Stimulated activated CD8-positive, alpha-beta memory T cell treated with anti-CD3 and anti-CD28 coated beads, Interleukin-12 subunit alpha, Interleukin-12 subunit beta, amount 100 ng/mL, for 1 hour (primary cell): ENCODE results near the gene JADE3.
A peak's percentile ranks its signal among the peaks of the same experiment; 100 is the strongest.

ENCODE experiments used
- DNase-seq: peaks from one replicate; pipeline ENCODE4 v3.0.0-alpha.2; 2020; ENCODE audit warnings: low read depth

Gene JADE3

DNA sequence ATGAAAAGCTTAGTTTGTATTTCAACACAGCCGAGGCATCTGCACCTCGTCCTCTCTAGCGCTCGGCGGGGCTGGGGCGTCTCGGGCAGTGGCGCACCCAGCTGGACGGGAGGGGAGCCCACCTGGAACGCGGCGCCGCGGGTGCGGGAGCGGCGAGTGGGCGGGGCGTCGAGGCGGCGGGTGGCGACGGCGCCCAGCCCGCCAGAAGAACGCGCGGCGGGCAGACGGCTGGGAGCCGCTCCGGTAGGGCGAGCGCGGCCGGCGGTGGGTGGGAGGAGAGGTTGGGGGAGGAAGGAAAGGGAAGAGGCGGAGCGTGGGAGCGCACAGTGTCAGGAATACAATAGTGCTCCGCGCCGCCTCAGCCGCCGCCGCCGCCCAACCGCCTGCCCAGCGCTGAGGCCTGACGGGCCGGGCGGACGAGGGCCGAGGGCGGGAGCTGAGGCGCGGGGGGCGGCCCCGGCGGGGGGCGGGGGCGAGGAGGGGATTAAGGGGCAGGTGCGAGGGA lies at the start of gene JADE3:
JADE3 (plus strand) TSS at position 324 of the 505 bp plus-strand sequence. CDS start 72,474 bp downstream, outside the sequence.
- no peak for DNase-seq

DNA sequence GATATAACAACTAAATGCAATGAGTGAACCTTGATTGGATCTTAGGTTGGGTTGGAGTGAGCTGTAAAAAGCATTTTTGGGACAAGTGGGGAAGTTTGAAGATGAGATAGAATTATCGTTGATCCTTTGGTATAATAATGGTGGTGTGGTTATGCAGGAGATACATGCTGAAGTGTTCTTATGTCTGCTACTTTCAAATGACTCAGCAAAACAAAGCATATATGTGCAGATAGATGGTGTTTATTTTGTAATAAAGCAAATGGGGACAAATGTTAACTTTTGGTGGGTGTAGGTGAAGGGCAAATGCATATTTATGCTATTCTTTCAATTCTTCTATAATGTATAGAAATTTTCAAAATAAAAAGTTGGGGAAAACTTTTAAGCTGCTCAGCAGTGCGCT lies 49.1 kb upstream of the JADE3 start:
- DNase-seq, result no peak

DNA sequence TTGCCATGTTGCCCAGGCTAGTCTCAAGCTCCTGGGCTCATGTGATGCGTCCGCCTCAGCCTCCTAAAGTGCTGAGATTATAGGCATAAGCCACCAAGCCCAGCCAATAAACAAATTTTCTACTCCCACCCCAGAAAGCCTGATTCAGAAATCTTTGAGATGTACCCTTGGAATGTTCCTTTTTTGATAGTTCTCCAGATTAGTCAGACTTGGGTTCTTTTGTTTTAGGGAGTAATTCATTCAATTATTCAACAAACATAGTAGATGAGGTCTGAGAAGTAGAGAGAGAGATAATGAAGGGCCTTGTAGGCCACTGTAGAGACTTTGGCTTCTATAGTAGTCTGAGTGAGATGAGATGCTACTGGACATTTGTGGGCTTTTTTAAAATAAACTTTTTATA lies 47.6 kb upstream of the JADE3 start:
- no peak for DNase-seq

DNA sequence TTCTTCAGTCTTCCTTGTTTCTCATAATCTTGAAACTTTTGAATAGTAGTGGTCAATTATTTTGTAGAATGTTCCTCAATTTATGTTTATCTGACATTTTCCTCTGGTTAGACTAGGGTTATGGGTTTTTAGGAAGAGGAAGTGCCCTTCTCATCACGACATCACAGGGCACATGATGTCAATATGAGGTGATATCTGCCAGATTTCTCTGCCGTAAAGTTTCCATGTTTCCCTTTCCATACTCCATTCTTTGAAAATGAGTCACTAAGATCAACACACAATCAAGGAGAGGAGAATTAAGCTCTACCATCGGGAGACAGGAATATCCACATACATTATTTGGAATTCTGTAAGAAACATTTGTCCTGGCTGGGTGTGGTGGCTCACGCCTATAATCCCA lies 46.9 kb upstream of the JADE3 start:
- no peak for DNase-seq

DNA sequence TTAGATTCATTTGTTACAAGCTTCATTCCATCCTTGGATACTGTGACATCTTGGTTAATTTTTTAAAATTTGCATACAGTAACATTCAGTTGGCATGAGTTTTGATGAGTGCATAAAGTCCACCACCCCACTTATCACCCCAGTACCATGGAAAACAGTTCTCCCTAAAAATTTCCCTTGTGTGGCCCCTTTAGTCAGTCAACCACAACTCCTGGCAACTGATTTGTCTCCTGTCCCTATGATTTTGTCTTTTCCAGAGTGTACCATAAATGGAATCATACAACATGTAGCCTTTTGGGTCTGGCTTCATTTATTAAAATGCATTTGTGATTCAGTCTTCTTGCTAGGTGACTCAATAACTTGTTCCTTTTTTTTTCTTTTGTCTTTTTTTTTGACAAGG lies 45.5 kb upstream of the JADE3 start:
- no peak for DNase-seq

DNA sequence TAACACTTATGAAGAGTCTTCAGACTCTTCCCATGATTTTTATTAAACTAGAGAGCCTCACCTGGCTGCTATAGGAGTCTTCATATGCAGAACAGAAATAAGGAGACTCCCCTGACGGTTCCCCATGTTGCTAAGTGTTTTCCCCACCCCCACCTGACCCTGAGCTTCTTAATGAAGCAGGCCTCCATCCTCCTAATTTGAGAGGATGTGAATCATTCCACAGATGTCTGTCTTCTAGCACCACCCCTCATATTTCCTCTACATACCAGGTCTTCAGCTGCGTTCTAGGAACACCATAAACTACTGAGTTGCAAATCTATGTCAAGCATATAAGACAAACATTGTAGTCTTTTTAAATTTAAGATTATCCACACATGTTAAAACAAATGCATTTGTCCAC lies 38.5 kb upstream of the JADE3 start:
- DNase-seq, result no peak

DNA sequence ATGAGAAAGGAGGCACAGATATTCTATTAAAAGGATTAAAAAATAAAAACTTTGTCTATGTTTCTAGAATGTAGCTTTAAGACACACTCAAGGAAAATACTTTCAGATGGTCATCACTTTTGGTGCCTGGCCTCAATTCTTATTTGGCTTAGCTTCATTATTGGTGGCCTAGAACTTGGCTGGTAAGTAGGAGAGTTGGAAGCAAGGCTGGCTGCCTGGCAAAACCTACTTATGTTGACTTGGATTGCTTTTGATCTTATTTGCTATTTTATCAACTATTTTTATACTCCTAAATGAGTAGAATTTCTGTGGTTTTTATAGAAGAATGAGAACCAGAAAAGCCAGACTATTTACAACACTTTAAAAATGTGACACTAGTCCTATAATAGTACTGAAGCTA lies 35.3 kb upstream of the JADE3 start:
- DNase-seq, result no peak

DNA sequence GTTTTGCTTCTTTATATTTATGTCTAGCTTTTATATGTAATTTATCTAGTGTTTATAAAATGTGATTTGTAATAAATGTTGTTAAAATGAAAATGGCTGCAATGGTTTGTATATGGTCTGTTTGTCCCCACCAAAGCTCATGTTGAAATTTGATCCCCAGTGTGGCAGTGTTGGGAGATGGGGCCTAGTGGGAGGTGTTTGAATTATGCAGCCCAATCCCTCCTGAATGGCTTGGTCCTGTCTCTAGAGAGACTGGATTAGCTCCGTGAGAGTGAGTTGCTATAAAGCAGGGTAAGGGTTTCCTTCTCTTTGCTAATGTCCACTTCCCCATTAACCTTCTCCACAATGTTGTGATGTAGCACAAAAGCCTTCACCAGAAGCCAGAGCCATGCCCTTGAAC lies 30.0 kb upstream of the JADE3 start:
- DNase-seq, result no peak

DNA sequence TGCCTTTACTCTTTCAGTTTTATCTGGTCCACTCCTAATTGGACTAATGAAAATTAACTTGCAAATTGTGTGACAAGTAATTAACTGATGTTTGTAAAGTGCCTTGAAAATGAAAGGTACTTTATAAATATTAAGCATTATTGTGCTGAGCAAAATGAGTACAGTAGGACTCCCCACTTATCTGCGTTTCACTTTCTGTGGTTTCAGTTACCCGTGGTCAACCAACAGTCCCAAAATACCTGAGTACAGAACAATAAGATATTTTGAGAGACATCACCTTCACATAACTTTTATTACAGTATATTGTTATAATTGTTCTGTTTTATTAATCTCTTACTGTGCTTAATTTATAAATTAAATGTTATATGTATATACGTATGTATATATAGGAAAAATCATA lies 27.4 kb upstream of the JADE3 start:
- no peak for DNase-seq

DNA sequence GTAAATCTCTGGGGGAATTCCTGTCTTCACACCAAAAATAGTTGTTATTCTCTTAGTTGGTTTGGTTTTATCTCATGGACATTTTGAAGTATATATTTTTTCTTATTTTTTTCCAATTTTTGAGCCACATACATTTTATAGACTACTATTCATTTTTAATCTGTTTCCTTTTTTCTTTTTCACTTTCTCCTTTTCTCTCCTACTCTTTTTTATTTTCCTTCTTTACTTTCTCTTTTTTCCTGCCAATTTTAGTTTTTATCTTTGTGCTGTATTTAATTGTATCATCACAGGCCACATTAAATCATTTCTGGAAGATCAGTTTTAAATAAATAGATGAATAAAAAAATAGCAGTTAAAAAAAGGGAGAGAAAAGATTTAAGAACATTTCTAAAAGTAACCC lies 14.0 kb upstream of the JADE3 start:
- no peak for DNase-seq

DNA sequence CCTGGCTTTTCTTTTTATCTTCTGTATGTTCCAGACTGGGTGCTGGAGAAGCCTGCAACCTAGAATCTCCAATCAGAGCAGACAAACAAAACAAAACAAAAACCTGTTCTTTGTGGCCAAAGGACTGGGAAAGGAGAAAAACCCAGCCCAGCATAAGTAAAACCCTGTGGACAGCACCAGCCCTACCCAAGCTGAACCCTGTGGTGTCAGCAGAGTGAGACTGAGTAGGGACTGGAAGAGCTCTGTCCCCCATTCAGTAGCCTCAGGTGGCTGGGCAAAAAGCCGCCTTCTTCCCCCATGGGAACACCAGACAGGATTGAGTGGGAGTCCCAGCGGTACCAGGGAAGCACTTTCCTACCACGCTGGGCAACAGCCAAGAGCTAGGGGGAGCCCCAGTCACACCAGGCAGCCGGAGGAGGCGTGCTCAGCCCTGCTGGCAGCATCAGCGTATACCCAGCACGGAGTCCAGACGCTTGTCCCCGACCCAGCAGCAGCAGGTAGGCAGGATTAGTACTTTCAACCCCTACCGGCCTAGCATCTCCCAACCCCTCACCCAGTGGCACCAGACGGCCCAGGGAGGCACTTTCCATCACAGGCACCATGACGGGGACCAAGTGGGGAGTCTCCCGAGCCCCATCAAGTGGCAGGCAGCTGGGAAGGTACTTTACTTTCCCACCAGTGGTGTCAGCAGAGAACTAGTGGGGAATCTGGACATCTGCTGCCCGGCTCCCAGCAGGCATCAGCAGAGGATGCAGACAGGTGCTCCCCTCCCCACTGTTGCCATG lies 8.6 kb upstream of the JADE3 start:
- DNase-seq, result peak; percentile 15

DNA sequence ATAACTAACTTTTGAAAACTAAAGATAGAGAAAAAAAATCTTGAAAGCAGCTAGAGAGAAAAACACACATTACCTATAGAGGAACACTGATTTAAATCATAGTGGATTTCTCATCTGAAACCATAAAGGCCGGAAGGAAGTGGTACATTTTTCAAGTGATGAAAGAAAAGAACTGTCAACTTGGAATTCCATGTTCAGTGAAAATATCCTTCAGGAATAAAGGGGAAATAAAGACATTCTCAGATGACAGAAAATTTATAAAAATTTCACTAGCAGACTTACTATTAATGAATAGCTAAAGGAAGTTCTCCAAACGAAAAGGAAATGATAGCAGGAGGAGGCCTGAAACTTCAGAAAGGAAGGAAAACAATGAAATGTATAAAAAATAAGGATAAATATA lies 7.6 kb upstream of the JADE3 start:
- DNase-seq, result no peak

DNA sequence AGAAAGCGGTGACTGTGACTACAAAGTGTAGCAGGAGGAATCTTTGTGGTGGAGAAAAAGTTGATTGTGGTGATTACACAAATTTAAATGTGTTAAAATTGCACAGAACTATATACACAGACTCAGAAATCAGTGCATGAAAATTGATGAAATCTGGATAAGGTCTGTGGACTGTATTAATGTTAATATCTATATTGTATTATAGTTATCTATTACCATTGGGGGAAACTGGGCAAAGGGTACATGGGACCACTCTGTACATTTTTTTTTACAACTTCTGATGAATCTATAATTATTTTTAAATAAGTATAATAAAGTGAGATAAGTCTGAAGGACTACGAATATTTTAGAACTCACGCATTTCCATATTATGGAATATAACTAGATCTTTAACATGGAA lies 1.8 kb upstream of the JADE3 start:
- DNase-seq, result no peak

DNA sequence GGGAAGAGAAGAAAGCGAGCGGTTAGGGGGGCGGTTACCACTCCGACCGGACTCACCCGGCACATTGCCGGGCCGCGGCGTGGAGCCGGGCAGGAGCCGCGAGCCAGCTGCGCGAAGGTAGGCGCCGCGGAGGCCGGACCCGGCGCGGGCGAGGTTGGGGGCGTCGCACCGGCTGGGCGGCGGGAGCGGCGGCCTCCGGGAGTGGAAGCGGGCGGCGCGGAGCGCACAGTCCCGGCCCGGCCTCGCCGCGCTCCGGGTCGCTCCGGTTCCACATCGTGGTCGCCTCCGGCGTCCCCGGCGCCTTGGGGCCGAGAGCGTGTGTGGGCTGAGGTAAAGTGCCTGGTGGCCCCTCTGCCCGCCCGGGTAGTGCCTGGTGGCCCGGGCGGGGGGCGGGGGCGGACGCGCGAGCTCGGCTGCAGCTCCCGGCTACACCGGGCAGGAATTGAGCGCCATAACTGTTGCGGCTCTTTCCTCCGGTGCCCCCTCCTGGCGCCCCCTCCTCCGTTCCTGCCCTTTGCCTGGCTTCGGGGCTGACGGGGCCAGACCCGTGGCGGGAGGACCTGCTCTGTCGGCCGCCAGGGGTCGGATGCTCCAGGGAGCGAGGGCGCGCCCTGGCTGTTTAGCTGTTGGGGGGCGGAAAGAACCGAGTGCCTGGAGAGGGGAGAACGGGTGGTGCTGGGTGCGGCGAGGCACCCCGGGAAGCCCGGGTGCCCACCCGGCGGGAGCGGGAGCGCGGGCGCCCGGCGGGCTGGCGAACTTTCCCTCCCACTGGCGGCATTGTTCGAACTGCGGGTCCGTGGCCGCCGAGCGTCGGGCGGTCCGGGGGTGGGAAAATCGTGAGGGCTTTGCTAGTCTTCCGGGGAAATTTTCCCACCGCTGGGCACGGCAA lies 626 bp downstream of the JADE3 start:
- no peak for DNase-seq

DNA sequence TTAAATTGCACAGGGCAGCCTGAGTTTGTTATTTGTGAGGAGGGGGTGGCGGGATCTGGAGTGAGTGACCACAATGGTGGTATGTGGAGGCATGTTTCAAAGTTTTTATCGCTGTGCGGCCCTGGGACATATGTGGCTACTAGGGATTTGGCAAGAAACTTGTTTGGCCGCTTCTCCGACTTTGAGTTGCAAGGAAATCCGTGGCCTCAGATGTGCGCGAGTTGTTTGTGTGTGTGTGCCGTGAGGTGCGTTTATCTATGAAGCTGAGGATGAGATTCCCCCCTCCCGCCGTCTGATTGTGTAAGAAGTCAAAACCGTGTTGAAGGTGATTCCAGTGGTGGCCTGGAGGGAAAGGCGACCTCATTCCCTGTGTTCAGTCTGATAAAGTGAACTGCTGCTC lies 1.4 kb downstream of the JADE3 start:
- no peak for DNase-seq

DNA sequence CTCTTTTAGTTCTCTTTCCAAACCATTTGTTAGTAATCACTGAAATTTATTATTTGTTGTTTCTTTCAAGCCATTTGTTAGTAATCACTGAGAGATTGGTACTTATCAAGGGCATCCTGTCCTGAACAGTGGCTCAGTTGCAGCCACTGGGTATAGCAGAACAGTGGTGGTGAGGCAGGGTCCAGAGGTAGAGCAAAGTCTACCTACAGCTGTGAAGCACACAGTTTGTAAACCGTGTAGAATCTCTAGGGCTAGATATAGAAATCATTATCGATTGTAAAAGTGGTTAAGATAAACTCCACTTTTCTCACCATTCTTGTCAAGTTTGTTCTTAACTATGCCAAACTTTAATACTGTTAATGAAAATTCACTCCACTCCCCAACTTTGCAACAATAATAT lies 4.1 kb downstream of the JADE3 start:
- no peak for DNase-seq

DNA sequence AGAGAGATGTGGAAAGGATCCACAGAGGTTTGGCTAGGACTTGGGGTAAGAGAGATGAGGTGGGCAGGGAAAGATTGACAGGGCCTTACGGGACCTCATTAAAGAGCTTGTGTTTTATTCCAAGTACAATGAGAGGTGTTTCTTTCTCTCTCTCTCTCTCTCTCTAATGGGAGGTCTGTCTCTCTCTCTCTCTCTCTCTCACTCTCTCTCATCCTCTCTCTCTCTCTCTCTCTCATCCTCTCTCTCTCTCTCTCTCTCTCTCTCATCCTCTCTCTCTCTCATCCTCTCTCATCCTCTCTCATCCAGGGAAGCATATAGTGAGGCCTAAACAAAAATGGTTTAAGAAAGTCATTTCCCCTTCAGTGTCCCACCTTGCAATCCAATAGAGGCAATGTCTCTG lies 5.4 kb downstream of the JADE3 start:
- no peak for DNase-seq

DNA sequence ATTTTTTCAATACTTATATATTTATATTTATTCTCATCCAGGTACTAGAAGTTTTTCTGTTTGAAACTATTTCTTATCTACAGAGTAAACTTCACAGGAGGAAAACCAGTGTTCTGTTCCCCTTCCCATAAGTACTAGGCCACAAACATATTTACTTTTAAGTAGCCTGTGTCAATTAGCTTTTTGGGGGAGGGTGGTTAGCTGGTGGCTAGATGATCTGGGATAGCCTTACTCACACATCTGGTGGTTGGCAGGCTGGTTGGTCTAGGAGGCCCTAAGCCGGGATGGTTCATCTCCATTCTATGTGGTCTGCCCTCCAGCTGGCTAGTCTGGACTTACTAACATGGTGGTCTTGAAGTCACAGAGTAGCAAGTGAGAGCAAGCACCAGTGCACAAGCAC lies 6.2 kb downstream of the JADE3 start:
- no peak for DNase-seq

DNA sequence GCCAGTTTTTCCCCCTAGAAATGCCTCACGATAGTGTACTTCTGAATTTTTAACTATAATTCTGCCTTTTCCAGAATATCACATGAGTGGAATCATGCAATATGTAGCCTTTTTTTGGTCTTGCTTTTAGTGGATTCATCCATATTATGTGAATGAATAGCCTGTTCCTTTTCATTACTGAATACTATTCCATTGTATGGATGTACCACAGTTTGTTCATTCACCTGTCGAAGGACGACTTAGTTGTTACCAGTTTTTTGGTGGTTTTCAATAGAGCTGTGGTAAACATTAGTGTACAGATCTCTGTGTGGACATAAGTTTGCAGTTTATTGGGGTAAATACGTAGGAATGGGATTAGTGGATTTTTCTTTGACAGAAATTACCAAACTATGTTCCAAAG lies 8.0 kb downstream of the JADE3 start:
- DNase-seq, result no peak

DNA sequence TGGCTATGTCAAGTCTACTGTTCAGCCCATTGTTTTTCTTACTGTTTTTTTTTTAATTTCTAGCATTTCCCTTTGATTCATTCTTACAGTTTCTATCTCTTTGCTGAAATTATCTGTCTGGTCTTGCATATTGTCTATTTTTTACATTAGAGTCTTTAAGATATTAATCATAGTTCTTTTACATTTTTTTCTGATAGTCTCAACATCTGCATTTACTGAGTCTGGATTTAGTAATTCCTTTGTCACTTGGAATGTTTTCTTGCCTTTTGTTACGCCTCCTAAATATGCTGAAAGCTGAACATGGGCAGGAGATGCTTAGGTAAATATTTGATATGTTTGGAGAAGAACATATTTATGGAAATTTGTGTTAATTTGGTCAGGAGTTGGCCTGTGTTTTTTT lies 10.4 kb downstream of the JADE3 start:
- DNase-seq, result no peak

DNA sequence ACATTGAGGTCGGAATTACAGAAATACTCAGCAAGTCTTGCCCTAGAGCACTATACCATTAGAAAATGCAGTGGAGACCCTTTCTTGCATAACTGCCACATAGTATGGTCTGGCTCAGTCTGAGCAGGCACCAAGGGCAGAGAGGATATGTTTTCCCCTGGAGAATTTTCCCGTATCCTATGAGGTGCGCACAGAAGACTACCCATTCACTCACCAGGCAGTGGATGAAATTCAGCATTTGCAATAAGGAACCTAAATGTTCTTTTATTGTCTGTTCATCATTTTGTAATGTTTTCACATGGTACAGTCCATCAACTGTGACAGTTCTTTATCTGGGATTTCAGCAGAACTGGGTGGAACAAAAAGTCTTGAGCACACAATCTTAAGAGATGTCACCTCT lies 15.5 kb downstream of the JADE3 start:
- no peak for DNase-seq

DNA sequence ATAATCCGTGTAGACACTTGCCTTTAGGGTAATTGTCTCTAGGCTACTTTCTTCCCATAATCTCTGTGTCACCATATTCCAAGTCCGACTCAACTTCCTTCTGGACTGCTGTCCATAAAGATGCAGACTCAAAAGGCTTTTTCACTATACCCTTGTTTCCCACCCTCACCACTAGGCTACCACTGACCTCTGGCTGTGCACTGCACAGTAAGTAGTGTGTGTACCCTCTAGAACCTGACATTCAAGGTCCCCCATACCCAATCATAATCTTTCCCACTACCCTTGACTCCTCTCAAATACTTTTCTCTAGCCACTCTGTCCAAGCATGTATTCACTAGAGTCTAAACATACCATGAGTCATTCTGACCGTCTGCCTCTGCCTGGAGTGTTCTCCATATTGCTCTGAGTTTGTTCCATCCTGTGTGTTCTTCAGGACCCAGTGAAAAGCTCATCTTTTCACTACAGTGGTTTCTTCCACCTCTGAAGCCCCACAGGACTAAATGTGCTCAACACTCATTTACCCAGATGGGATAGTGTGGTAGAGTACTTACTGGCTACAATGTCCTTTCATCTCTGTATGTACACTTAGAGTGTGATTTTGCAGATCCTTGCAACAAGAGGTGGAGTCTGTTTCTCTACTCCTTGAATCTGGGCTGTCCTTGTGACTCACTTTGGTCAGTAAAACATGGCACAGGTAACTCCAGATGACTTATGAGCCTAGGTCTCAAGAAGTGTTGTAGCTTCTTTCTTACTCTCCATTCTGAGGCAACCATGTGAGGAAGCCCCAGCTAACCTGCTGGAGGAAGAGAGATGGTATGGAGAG lies 17.4 kb downstream of the JADE3 start:
- DNase-seq, result no peak
